Stimulated activated CD8-positive, alpha-beta memory T cell treated with anti-CD3 and anti-CD28 coated beads, Interleukin-15, amount 100 ng/mL, for 4 hours (primary cell): ENCODE results near the gene CTSW.
"Not testable (repeated sequence)": the region's sequence is repeated elsewhere in the genome, so short reads cannot be mapped to it uniquely, and the experiment has no call there.

Experiments
- DNase-seq, 2 donors: peaks; one replicate each; pipeline ENCODE4 v3.0.0-alpha.2; 2020; ENCODE audit warnings: low read depth in 2 of 2

CTSW gene

DNA sequence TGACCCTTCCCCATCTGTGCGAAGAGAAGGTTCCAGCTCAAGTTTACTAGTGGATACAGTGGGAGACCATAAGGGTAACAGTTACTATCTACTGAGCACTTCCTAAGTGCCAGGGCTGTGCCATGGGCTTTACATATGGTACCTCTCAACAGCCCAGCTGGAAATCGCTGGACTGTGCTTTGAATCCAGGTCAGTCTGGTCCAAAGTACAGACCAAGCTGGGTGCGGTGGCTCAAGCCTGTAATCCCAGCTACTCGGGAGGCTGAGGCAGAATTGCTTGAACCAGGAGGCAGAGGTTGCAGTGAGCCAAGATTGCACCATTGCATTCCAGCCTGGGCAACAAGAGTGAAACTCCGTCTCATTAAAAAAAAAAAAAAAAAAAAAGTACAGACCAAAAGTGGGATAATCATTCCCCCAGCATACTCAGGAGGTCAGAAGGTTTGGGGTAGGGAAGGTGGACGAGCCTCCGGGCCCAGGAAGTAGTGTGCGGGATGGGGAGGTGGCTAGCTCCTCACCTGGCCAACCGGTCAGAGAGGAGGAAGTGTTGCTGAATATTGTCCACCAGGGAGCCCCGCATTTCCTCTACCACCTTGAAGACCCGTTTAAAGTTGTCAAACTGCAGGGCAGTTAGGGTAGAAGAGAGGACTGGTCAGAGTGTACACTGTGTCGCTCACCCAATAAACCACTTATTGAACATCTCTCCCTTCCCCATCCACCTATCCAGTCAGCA is 6.3 kb downstream of the CTSW start:
- no peak for DNase-seq

GRCh38 chr11:65886826-65887722 is 7.4 kb downstream of the CTSW start:
- DNase-seq = no peak

- no peak for DNase-seq
Observed at GRCh38 chr11:65887723-65888162, 8.1 kb downstream of the CTSW start.

DNA sequence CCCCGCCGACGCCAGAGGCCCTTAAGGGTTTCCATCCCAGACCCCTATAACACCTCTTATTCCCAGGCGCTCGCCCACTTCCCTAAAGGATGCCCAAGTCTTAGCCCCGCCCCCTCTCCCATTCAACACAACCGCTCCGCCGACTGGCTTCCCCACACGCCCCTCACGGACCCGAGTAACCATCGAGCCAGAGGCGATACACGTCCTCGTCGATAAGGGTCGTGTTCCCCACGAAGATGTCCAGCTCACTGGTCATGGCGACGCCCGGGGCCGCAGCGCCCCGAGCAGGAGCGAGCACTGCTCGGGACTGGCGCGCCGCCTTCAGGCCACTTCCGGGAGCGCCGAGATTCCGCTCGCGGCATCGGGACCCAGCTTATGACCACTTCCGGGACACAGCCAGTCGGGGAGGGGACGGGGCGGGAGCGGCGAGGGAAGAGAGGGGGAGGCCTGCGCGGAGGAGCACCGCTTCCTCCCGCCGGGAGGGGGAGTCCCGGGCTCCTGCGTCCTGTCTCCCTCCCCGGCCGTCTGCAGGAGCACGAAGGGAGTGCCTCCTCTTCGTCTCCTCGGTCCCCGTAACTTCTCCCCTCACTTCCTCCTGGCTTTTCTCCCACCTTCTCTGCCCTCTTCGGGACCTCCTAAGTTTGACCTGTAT is 8.7 kb downstream of the CTSW start, which contains the start of gene FIBP:
Gene FIBP, minus strand, starts transcription at position 309 of the 652 bp plus-strand sequence. Its CDS starts 53 bp downstream, at position 256.
- DNase-seq = peak; percentile 90 to 92

GRCh38 chr11:65890324-65891218 is 10.9 kb downstream of the CTSW start, which contains the start of gene CCDC85B:
Gene CCDC85B, plus strand, starts transcription at chr11:65890673. Its CDS starts 111 bp downstream, at chr11:65890784.
- peak; percentile 97 to 98 for DNase-seq

GRCh38 chr11:65891219-65892136 is 11.8 kb downstream of the CTSW start:
- DNase-seq = no peak

DNA sequence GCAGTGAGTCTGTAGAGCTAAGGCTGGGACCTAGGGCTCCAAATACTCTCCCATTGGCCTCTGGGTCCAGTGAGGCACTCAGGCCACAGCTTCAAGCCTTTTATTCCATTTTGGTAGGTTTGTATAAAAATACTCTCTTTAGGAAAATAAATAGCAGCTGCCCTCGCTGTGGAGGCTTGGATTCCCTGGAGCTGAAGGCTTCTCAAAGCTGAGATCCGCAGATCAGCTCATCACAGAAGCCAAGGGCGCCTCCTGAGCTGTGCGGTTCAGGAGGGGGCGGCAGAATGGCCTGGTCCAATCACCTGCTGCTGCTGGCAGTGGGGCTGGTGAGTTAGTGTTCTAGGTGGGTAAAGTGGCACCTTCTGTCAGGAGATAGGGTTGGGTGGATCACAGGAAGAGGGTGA is 12.5 kb downstream of the CTSW start:
- DNase-seq = not testable (repeated sequence)

GRCh38 chr11:65892661-65893317 is 13.2 kb downstream of the CTSW start:
- DNase-seq = no peak

DNA sequence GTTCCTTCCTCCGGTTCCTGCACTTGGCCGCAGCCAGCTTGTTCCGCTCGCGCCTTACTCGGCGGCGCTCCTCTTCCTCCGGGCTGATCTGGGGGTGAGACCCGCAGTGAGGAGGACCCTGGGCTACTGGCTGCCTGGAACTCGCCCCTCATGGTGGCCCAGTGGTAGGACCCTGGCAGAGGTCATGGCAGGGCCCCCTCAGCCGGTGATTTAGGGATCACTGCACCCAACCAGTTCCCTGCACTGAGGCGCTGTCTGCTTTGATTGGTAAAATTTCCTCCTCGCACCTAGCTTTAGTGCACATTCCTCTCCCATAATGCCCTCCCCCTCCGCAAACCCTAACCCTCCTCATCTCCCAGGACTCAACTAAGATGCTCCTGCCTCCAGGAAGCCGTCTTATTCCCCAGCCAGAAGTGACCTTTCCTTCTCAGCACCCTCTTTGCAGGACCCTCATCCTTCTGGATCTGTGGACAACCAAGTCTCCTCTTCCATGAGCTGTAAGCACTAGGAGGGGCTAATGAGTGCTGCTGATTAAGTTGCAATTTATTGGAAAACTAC is 14.5 kb downstream of the CTSW start:
- no peak for DNase-seq

DNA sequence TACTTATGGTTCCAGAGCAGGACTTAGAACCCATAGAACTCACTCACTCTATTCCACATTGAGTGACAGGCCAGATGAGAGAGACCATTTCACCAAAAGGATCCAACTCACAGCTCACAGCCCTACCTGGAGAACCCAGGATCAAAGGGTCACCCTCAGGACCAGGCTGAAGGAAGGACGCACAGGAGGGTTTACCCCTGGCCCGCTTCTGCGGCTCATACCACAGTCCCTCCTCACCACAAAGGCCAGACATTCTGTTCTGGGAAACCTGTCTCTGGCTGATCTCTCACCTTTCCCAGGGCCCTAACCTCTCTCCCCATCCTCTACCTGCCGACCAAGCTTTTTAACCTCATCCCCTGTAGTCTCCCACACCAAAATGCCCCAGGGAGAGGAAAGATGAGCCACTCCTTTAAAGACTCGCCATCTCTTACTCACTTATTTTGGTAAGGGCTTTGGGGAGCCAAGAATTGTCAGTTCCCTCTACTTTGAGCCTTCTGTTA is 15.9 kb downstream of the CTSW start:
- DNase-seq = no peak

DNA sequence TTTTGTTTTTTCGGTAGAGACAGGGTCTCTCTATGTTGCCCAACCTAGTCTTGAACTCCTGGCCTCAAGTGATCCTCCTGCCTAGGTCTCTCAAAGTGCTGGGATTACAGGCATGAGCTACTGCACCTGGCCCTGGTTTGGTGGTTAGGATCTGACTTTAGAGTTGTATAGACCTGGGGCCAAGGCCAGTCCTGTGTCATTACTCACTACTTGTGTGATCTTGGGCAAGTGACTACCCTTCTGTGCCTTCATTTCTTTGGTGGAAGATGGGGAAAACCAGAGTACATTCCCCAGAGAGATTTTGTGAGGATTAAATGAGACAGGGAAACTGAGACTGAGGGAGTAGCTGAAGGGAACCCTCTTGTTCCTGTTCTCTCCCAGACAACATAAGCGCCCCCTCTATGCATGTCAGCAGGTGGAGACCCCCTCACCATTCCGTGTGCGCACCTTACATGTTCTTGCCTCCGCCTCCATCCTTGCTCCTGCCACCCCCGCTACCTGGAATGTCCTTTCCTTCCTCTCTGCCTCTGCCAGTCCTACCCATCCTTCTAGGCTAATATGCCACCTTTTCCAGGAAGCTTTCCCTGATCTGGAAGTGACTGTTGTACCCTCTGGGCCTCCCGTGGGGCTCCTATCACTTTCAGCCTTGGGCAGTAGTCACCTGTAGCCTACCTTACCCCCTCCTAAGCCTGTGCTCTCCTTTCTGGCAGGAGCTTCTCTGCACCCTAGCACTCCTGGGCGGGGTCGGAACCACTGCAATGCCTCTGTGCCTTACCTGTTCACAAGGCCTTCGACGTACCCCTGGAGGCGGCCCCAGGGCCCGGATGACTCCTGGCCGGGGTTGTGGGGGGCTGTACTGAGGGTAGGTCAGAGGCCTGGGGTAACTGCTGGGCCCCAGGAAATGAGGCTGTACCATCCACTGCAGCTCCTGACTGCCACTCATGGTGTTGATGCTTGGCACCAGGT is 16.7 kb downstream of the CTSW start:
- DNase-seq = no peak

DNA sequence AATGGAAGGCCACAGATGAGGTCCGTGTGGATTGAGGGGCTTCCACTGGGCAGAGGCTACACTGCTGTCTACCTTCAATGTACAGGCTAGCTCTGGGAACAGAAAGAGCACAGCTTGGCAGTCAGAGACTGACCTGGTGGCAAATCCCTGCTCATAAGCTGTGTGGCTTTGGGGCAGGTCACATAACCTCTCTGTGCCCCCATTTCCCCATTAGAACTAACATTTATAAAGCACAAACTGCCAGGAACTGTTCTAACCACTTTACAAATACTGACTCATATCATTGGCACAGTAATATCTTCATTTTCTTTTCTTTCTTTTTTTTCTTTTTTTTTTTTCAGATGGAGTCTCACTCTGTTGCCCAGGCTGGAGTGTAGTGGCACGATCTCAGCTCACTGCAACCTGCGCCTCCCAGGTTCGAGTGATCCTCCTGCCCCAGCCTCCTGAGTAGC is 17.4 kb downstream of the CTSW start:
- DNase-seq = no peak

DNA sequence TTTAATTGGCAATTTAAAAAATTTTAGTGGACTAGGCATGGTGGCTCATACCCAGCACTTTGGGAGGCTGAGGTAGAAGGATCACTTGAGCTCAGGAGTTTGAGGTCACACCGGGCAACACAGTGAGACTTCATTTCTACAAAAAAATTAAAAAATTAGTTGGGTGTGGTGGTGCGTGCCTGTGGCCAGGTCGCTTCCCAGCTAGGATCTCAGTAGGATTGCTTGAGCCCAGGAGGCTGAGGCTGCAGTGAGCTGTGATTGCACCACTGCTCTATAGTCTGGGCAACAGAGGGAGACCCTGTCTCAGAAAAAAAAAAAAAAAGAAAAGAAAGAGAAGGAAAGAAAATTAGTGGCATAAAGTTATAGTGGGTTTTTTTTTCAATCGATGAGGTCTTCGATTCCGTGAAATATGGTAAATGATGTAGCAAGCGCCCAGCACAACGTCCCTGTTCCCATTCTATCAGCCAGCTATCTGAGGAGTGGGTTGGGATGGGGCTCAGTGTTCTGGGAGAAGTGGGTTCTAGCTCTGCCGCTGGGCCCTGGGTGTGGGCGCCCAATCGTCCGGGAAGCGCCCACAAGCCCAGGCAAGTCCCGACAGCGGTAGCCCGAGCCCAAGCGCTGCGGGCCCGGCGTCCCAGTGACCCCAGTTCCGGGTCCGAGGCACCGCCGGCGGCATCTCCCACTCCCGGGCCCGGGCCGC is 19.2 kb downstream of the CTSW start:
- DNase-seq = no peak

DNA sequence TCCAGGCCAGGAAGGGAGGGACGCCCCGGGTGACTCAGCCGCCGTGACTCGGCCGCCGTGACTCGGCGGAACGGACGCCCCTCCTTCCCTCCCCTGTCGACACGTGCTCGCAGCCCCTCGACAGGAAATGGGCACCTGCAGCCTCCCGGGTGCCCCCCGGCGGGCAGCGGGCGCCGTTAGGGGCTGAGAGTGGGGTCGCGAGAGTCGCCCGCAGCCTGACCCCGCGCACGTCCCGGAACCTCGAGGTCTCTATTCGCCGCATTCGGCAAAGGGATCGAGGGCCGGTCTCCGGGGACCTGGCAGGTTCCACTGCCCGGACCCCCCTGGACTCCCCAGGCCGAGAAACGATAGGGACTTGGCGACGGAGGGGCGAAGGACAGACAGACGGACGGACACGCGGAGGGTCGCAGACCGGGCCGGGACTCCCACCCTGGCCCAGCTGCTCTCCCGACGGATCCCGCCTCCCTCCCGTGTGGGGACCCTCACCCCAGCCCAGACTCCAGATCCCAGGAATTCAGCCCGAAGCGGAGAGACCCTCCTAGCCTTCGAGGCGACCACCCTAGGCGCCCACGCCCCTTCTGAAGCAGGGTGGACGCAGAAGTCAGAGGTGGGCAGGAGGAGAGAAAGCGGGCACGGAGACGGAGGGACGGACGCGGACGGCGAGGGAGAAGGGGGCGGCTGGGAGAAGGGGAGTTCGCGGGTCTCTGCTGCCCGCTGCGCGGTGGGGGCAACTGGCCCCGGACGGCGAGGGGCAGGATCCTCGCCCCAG is 19.9 kb downstream of the CTSW start:
- peak; percentile 67 to 68 for DNase-seq

DNA sequence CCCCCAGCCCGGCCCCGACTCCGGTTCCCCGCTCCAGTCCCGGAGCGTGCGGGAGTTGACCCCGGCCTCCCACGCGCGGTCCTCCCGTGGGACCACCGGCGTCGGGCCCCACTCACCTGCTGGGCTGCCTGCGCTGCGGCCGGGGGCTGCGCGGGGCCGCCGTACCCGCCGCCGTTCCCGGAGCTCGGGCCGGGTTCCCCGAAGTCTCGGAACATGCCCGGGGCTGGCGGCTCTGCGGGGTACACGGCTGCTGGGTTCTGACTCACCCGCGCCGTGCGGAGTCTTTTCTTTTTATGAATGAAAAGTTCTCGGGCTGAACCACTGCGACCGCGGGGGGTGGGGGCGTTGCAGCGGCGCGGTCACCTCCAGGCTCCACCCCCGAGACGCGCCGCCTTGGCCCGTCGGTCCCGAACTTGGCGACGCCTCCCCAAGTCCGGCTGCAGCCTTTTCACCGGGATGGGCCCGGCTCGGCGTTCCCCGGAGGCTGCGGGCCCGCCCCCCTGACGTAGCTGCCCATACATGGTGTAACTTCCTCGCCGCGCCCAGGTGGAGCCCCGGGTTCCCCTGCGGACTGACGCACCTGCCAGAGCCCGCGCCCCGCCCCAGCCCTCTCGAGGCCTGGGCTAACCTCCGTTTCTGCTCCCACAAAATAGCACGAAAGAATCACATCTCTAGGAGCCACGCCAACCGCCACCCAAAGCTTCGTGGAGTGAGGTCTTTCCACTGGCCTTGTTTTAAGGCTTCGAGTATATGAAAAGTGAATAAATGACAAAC is 20.7 kb downstream of the CTSW start, which contains the start of gene FOSL1:
Gene FOSL1, minus strand, starts transcription at position 264 of the 774 bp plus-strand sequence. Its CDS starts 49 bp downstream, at position 215.
- DNase-seq = peak; percentile 90 to 91

- DNase-seq = no peak
Observed at GRCh38 chr11:65900899-65901180, 21.2 kb downstream of the CTSW start.
